ENCODE data around the gene JUNB.

The JUNB gene

GRCh38 chr19:12777217-12778016 is 13.9 kb upstream of the JUNB start (continued):
- TF ChIP-seq ZNF10 (tag by site-specific recombination; IDR thresholded peaks at IDR 0.05) (no peak), ZNF664 (tag by site-specific recombination; IDR thresholded peaks at IDR 0.05) (no peak), GLI2 (tag by site-specific recombination; IDR thresholded peaks at IDR 0.05; ENCODE audit: borderline replicate concordance, low read depth) (no peak), PRDM10 (tag by site-specific recombination; IDR thresholded peaks at IDR 0.05) (peak; percentile 99), SCRT2 (tag by site-specific recombination; IDR thresholded peaks at IDR 0.05) (no peak), ZNF626 (tag by site-specific recombination; IDR thresholded peaks at IDR 0.05) (no peak), ZBTB1 (tag by site-specific recombination; IDR thresholded peaks at IDR 0.05) (no peak), ZFP69B (tag by site-specific recombination; IDR thresholded peaks at IDR 0.05) (no peak), ZNF426 (tag by site-specific recombination; IDR thresholded peaks at IDR 0.05) (no peak), KLF9 (tag by site-specific recombination; IDR thresholded peaks at IDR 0.05; ENCODE audit: low read depth) (no peak), ZNF514 (tag by site-specific recombination; IDR thresholded peaks at IDR 0.05) (no peak), ZNF391 (tag by site-specific recombination; IDR thresholded peaks at IDR 0.05; ENCODE audit: borderline replicate concordance, low read depth) (no peak), ZEB2 (tag by site-specific recombination; IDR thresholded peaks at IDR 0.05) (peak; percentile 47; the same call in 1 of the 2 replicates), ZNF785 (tag by site-specific recombination; IDR thresholded peaks at IDR 0.05) (no peak), EGR2 (tag by site-specific recombination; IDR thresholded peaks at IDR 0.05; ENCODE audit: low read depth) (no peak), ZFHX2 (tag by site-specific recombination; conservative IDR thresholded peaks at IDR 0.05) (no peak), SP2 (tag by site-specific recombination; IDR thresholded peaks at IDR 0.05) (no peak), ZNF621 (tag by site-specific recombination; IDR thresholded peaks at IDR 0.05) (no peak), ZNF658 (tag by site-specific recombination; IDR thresholded peaks at IDR 0.05) (no peak), ZNF157 (tag by site-specific recombination; IDR thresholded peaks at IDR 0.05) (no peak), ZNF302 (tag by site-specific recombination; IDR thresholded peaks at IDR 0.05; ENCODE audit: low read depth) (no peak), ZNF140 (tag by site-specific recombination; IDR thresholded peaks at IDR 0.05) (no peak), ZBTB21 (tag by site-specific recombination; IDR thresholded peaks at IDR 0.05) (no peak), ZNF529 (tag by site-specific recombination; IDR thresholded peaks at IDR 0.05; ENCODE audit: insufficient replicate concordance) (no peak), ZNF629 (tag by site-specific recombination; IDR thresholded peaks at IDR 0.05) (peak; percentile 29; the same call in 1 of the 2 replicates), KLF16 (tag by site-specific recombination; IDR thresholded peaks at IDR 0.05) (no peak), ZNF423 (tag by site-specific recombination; IDR thresholded peaks at IDR 0.05) (no peak), TRIM28 (IDR thresholded peaks at IDR 0.05; ENCODE audit: borderline replicate concordance, low read length) (no peak), ZNF354C (tag by site-specific recombination; IDR thresholded peaks at IDR 0.05; ENCODE audit: borderline replicate concordance, low read depth) (no peak), GLIS2 (tag by site-specific recombination; IDR thresholded peaks at IDR 0.05) (peak; percentile 60), ZNF560 (tag by site-specific recombination; IDR thresholded peaks at IDR 0.05; ENCODE audit: borderline replicate concordance) (no peak), ZNF600 (tag by site-specific recombination; IDR thresholded peaks at IDR 0.05) (no peak), TCF7L2 (IDR thresholded peaks at IDR 0.05; ENCODE audit: borderline replicate concordance, low read depth, low read length) (no peak), ZNF48 (tag by site-specific recombination; IDR thresholded peaks at IDR 0.05) (no peak), GLIS1 (tag by site-specific recombination; IDR thresholded peaks at IDR 0.05) (peak; percentile 52; the same call in 1 of the 2 replicates)
- TF ChIP-seq, protein P1, sequence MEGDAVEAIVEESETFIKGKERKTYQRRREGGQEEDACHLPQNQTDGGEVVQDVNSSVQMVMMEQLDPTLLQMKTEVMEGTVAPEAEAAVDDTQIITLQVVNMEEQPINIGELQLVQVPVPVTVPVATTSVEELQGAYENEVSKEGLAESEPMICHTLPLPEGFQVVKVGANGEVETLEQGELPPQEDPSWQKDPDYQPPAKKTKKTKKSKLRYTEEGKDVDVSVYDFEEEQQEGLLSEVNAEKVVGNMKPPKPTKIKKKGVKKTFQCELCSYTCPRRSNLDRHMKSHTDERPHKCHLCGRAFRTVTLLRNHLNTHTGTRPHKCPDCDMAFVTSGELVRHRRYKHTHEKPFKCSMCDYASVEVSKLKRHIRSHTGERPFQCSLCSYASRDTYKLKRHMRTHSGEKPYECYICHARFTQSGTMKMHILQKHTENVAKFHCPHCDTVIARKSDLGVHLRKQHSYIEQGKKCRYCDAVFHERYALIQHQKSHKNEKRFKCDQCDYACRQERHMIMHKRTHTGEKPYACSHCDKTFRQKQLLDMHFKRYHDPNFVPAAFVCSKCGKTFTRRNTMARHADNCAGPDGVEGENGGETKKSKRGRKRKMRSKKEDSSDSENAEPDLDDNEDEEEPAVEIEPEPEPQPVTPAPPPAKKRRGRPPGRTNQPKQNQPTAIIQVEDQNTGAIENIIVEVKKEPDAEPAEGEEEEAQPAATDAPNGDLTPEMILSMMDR (tag by site-specific recombination; IDR thresholded peaks at IDR 0.05): peak; percentile 81
- TF ChIP-seq, protein P2, sequence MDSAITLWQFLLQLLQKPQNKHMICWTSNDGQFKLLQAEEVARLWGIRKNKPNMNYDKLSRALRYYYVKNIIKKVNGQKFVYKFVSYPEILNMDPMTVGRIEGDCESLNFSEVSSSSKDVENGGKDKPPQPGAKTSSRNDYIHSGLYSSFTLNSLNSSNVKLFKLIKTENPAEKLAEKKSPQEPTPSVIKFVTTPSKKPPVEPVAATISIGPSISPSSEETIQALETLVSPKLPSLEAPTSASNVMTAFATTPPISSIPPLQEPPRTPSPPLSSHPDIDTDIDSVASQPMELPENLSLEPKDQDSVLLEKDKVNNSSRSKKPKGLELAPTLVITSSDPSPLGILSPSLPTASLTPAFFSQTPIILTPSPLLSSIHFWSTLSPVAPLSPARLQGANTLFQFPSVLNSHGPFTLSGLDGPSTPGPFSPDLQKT (IDR thresholded peaks at IDR 0.05; ENCODE audit: borderline replicate concordance, low read depth, low read length): no peak

All from HEK293 (cell line).